ENCODE results near the gene EGFLAM. TPM values are rescaled to one million over a fixed set of nuclear protein-coding genes. Genes with fewer than 3 reads are reported as not detected.

The EGFLAM gene
- total and polyA plus RNA-seq, 2 experiments from 2014 or later, result 0.06 to 0.27 TPM

DNA sequence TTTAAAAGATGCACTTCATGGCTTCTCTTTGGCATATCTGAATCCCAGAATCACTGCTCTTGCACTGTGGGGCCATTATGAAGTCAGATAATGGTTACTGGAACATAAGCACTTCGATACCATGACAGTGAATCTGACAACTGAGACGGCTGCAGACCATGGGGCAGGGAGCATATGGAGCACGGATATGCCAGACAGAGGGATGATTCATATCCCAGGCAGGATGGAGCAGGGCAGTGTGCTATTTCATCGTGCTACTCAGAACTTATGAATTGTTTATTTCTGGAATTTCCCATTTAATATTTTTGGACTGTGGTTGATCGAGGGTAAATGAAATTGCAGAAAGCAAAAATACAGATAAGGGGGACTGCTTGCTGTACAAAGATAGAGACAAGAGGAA, 145.0 kb downstream of the EGFLAM start:
- Histone ChIP-seq H3K27me3 (no peaks in the 10 kb centered on the region), H3K27ac (no peak overlapping the region), H3K4me1 (ENCODE audit: low read depth) (no peaks in the 10 kb centered on the region), H3K9me3 (ENCODE audit: low read depth) (no peaks in the 10 kb centered on the region), H3K36me3 (no peaks in the 10 kb centered on the region), H3K4me3 (no peak overlapping the region)
- peak in 1 of 2 donors; percentile 39 for DNase-seq (ENCODE audit: low read depth in 1 of 2, low spot score in 1 of 2)
- TF ChIP-seq, protein P1, sequence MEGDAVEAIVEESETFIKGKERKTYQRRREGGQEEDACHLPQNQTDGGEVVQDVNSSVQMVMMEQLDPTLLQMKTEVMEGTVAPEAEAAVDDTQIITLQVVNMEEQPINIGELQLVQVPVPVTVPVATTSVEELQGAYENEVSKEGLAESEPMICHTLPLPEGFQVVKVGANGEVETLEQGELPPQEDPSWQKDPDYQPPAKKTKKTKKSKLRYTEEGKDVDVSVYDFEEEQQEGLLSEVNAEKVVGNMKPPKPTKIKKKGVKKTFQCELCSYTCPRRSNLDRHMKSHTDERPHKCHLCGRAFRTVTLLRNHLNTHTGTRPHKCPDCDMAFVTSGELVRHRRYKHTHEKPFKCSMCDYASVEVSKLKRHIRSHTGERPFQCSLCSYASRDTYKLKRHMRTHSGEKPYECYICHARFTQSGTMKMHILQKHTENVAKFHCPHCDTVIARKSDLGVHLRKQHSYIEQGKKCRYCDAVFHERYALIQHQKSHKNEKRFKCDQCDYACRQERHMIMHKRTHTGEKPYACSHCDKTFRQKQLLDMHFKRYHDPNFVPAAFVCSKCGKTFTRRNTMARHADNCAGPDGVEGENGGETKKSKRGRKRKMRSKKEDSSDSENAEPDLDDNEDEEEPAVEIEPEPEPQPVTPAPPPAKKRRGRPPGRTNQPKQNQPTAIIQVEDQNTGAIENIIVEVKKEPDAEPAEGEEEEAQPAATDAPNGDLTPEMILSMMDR (IDR thresholded peaks at IDR 0.05; ENCODE audit: low read depth, low read length), result no peak

- Histone ChIP-seq H3K36me3 (no peaks in the 10 kb centered on the region), H3K9me3 (ENCODE audit: low read depth) (no peaks in the 10 kb centered on the region), H3K27ac (no peak overlapping the region), H3K27me3 (no peaks in the 10 kb centered on the region), H3K4me3 (no peak overlapping the region), H3K4me1 (ENCODE audit: low read depth) (no peaks in the 10 kb centered on the region)
- no peak for DNase-seq (ENCODE audit: low read depth in 1 of 2, low spot score in 1 of 2)
- TF ChIP-seq, protein P1 (IDR thresholded peaks at IDR 0.05; ENCODE audit: low read depth, low read length), result no peak
These were observed 145.7 kb downstream of the EGFLAM start for GRCh38 chr5:38403877-38404635.

- H3K4me3 ChIP-seq, result no peak overlapping the region
- DNase-seq (ENCODE audit: low read depth in 1 of 2, low spot score in 1 of 2), result peak in 1 of 2 donors; percentile 47
- no peaks in the 10 kb centered on the region for H3K4me1 ChIP-seq (ENCODE audit: low read depth)
- H3K36me3 ChIP-seq, result no peaks in the 10 kb centered on the region
- no peaks in the 10 kb centered on the region for H3K27me3 ChIP-seq
- TF ChIP-seq, protein P1 (IDR thresholded peaks at IDR 0.05; ENCODE audit: low read depth, low read length), result peak; percentile 33
- no peaks in the 10 kb centered on the region for H3K9me3 ChIP-seq (ENCODE audit: low read depth)
- H3K27ac ChIP-seq, result no peak overlapping the region
These were observed 146.4 kb downstream of the EGFLAM start for GRCh38 chr5:38404667-38405276.

- TF ChIP-seq, protein P1 (IDR thresholded peaks at IDR 0.05; ENCODE audit: low read depth, low read length), result no peak
- Histone ChIP-seq H3K4me1 (ENCODE audit: low read depth) (no peaks in the 10 kb centered on the region), H3K9me3 (ENCODE audit: low read depth) (no peaks in the 10 kb centered on the region), H3K36me3 (no peaks in the 10 kb centered on the region), H3K27me3 (no peaks in the 10 kb centered on the region), H3K4me3 (no peak overlapping the region), H3K27ac (no peak overlapping the region)
- no peak for DNase-seq (ENCODE audit: low read depth in 1 of 2, low spot score in 1 of 2)
These were observed 150.3 kb downstream of the EGFLAM start for GRCh38 chr5:38408446-38409198.

DNA sequence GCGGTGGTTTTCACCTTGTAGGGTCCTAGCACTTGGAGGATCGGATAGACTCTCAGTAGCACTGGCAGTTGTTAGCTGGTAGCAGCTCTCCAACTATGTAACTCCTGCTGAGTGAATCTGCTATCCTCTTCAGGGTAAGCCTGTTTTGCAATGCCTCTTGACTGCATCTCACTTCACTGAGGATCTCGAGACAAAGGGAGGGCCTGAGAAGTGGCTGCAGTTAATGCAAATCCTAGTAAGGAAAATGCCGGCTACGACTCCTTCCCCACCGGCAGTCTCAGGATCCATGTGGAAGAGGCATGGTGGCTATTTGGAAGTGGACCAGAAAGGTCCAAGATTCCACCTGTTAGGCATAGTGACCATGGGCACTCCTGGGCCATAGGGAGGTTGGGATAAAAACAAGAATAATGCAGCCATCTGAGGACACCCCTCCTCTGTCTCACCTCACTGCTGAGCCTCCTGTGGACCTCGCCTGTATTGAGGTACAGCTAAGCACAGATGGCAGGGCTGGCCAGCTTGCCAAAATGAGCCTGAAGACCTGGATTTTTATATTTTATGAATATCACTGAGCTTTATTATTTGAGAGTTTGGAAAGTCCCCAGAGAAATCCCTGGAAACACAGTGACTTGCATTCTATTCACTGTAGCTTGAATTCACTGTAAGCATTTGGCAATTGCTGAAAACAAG, 152.1 kb downstream of the EGFLAM start:
- Histone ChIP-seq H3K27me3 (no peaks in the 10 kb centered on the region), H3K4me1 (ENCODE audit: low read depth) (no peaks in the 10 kb centered on the region), H3K36me3 (no peaks in the 10 kb centered on the region), H3K9me3 (ENCODE audit: low read depth) (no peaks in the 10 kb centered on the region), H3K27ac (no peak overlapping the region), H3K4me3 (no peak overlapping the region)
- TF ChIP-seq, protein P1 (IDR thresholded peaks at IDR 0.05; ENCODE audit: low read depth, low read length), result no peak
- DNase-seq (ENCODE audit: low read depth in 1 of 2, low spot score in 1 of 2), result no peak
